ENCODE results near the gene PRSS21. TPM values are rescaled to one million over a fixed set of nuclear protein-coding genes. Genes with fewer than 3 reads are reported as not detected.

The PRSS21 gene
- total RNA-seq, 1 donor from 2014 or later = not detected

GRCh38 chr16:2782583-2783351 lies 34.3 kb upstream of the PRSS21 start:
- Mint-ChIP-seq H3K36me3 (ENCODE audit: unreplicated experiment) (no peaks in the 10 kb centered on the region), H3K27me3 (ENCODE audit: unreplicated experiment) (peaks cover 4% of the 10 kb centered on the region), H3K4me3 (ENCODE audit: unreplicated experiment) (no peak overlapping the region), H3K4me1 (ENCODE audit: unreplicated experiment) (peaks cover 12% of the 10 kb centered on the region), H3K27ac (ENCODE audit: unreplicated experiment) (no peak overlapping the region), H3K9me3 (ENCODE audit: unreplicated experiment) (no peaks in the 10 kb centered on the region)
- TF ChIP-seq CTCF (IDR thresholded peaks at IDR 0.05) = no peak
- no peak for DNase-seq (ENCODE audit: extremely low spot score, unreplicated experiment)

- Mint-ChIP-seq H3K4me1 (ENCODE audit: unreplicated experiment) (peaks cover 4% of the 10 kb centered on the region), H3K4me3 (ENCODE audit: unreplicated experiment) (no peak overlapping the region), H3K9me3 (ENCODE audit: unreplicated experiment) (no peaks in the 10 kb centered on the region), H3K36me3 (ENCODE audit: unreplicated experiment) (no peaks in the 10 kb centered on the region), H3K27me3 (ENCODE audit: unreplicated experiment) (peaks cover 10% of the 10 kb centered on the region), H3K27ac (ENCODE audit: unreplicated experiment) (no peak overlapping the region)
- TF ChIP-seq CTCF (IDR thresholded peaks at IDR 0.05) = no peak
- no peak for DNase-seq (ENCODE audit: extremely low spot score, unreplicated experiment)
Measured at GRCh38 chr16:2783581-2784357, 33.3 kb upstream of the PRSS21 start.

- H3K27me3 Mint-ChIP-seq (ENCODE audit: unreplicated experiment) = peaks cover 10% of the 10 kb centered on the region
- H3K27ac Mint-ChIP-seq (ENCODE audit: unreplicated experiment) = no peak overlapping the region
- H3K9me3 Mint-ChIP-seq (ENCODE audit: unreplicated experiment) = no peaks in the 10 kb centered on the region
- no peak for DNase-seq (ENCODE audit: extremely low spot score, unreplicated experiment)
- H3K36me3 Mint-ChIP-seq (ENCODE audit: unreplicated experiment) = no peaks in the 10 kb centered on the region
- no peak overlapping the region for H3K4me3 Mint-ChIP-seq (ENCODE audit: unreplicated experiment)
- H3K4me1 Mint-ChIP-seq (ENCODE audit: unreplicated experiment) = peaks cover 4% of the 10 kb centered on the region
- no peak for TF ChIP-seq CTCF (IDR thresholded peaks at IDR 0.05)
Measured at GRCh38 chr16:2784358-2785100, 32.5 kb upstream of the PRSS21 start.

DNA sequence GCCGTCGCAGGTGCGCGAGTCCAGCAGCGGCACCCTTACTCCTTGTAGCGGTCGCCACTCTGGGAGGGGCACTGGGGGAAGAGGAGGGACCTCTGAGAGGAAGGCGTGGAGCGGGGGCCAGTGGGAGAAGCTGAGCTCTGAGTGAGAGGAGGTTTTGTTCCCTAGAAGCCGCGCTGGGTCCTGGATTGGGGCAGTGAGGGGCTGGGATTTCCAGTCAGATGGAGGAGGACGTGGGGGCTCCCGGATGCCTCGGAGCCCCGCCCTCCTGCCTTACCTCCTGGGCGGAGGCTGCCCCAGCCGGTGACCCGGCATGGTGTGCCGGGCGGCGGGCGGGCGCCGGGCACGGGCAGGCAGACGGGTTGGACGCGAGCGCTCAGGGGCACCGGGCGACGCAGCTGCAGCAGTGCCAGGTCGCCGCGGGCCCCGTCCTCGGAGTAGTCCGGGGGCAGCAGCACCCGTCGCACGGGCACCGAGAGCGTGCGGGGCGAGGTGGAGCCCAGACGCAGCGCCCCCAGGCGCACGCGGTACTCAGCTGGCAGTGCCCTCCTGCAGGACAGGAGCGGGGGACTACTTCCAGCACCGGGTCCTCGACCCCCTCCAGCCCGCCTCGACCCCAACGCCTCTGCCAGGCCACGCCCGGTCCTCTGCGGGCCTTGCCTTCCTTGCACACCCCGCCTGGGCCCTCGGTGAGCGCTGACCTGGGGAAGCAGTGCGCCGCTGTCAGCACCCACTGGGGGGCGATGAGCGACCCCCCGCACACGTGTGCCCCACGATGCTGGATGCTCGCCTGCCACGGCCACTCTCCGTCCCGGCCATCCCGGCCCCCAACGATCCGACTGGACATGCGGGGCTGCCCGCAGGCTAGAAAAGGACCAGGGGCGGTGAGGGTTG lies 31.7 kb upstream of the PRSS21 start:
- H3K4me1 Mint-ChIP-seq (ENCODE audit: unreplicated experiment) = peaks cover under 1% of the 10 kb centered on the region
- H3K9me3 Mint-ChIP-seq (ENCODE audit: unreplicated experiment) = no peaks in the 10 kb centered on the region
- H3K4me3 Mint-ChIP-seq (ENCODE audit: unreplicated experiment) = no peak overlapping the region
- peaks cover 11% of the 10 kb centered on the region for H3K27me3 Mint-ChIP-seq (ENCODE audit: unreplicated experiment)
- no peak for DNase-seq (ENCODE audit: extremely low spot score, unreplicated experiment)
- no peaks in the 10 kb centered on the region for H3K36me3 Mint-ChIP-seq (ENCODE audit: unreplicated experiment)
- TF ChIP-seq CTCF (IDR thresholded peaks at IDR 0.05) = no peak
- H3K27ac Mint-ChIP-seq (ENCODE audit: unreplicated experiment) = no peak overlapping the region
